ENCODE results near the gene CDK14.

- TF ChIP-seq CTCF (IDR thresholded peaks at IDR 0.05) (no peak), EZH2 (IDR thresholded peaks at IDR 0.05) (no peak), EZH2phosphoT487 (IDR thresholded peaks at IDR 0.05) (no peak)
Measured at GRCh38 chr7:90574820-90575187, 21.3 kb upstream of the CDK14 start.
